ENCODE results near the gene GLO1.
A peak's percentile ranks its signal among the peaks of the same experiment; 100 is the strongest.

Gene GLO1

GRCh38 chr6:38695933-38696332 is 7.0 kb downstream of the GLO1 start:
- Histone ChIP-seq H3K4me3 (no peak overlapping the region), H3K27ac (no peak overlapping the region), H3K9me3 (replicated peaks in 1 of 11) (peaks cover 24 to 55% (median 44%) of the 10 kb centered on the region in 11 experiments), H3K36me3 (peaks cover 23 to 77% (median 45%) of the 10 kb centered on the region in 11 experiments), H3K4me2 (no peak overlapping the region), H3K4me1 (peaks cover 0 to 21% (median 0%) of the 10 kb centered on the region in 10 experiments; a peak in 4 of 20 replicates), H3K9ac (no peak overlapping the region), H4K20me1 (peaks cover 0 to 39% (median 9%) of the 10 kb centered on the region in 11 experiments; a peak in 11 of 22 replicates), H3K27me3 (no peaks in the 10 kb centered on the region)
- TF ChIP-seq Cebpa-rat (IDR thresholded peaks at IDR 0.05), result no peak

DNA sequence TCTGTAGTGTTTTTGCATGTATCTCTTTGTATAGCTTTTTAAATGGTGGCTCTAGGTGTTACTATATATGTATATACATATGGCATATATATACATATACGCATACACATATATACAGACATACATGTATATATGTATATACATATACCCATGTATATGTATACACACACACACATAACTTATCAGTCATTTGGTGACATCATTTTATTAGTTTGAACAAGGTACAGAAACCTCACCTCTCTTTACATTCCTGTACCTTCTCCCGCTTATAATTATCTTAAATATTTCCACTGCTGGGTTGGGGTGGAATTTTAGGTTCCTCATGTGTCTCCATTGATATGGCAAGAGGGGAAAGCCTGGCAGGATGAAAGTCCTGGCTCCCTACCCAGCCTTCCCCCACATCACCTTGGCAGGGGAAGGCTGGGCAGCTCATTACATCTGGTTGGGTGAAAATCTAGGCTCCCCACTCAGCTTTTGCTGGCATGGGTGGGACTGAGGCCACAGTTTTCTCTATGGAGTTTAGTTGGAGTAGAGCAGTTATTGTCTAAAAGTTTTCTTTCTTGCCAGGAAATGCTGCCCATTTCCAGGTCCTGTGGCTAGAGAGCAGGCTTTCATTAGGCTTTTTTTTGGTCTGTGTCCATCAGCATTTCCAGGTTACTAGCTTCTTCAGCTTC is 7.6 kb downstream of the GLO1 start:
- Histone ChIP-seq H3K36me3 (peaks cover 18 to 71% (median 40%) of the 10 kb centered on the region in 11 experiments; a peak in 21 of 22 replicates), H4K20me1 (peaks cover 0 to 39% (median 9%) of the 10 kb centered on the region in 11 experiments; a peak in 11 of 22 replicates), H3K9me3 (replicated peaks in 1 of 11) (peaks cover 18 to 49% (median 38%) of the 10 kb centered on the region in 11 experiments)

DNA sequence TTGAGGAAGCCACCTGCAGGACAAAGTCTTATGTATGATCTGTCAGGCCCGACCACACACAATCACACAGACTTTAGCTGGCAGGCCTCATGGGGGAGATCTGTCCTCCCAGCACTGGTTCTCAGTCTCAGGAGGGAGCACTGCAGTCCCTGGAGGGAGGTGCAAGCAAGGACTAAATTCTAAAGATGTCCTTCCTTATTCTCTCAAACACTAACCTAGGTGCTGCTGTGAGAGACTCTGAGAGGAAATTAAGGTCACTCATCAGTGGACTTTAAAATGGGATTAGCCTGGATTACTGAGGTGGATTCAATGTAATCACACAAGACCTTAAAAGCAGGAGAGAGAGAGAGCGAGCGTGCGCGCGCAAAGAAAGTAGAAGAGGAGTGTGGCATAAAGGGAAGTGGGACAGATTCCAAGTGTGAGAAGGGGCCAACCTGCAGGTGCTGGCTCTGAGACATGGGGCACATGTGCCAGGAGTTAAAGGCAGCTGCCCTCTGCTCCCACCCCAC is 14.3 kb downstream of the GLO1 start:
- H3K4me1 ChIP-seq, result peaks cover 9 to 34% (median 21%) of the 10 kb centered on the region in 10 experiments
- H3K9ac ChIP-seq, result peak overlapping the region in 3 of 11 experiments; percentile 1 to 21 (median 11); a peak in 2 of 22 replicates
- peak overlapping the region; percentile 27 to 79 (median 64) for H3K4me2 ChIP-seq
- H3K4me3 ChIP-seq, result peak overlapping the region in 1 of 10 experiments; percentile 17; a peak in 1 of 20 replicates
- H3K27ac ChIP-seq, result peak overlapping the region in 1 of 11 experiments; percentile 5; a peak in 2 of 22 replicates
- H3K27me3 ChIP-seq, result no peaks in the 10 kb centered on the region
- TF ChIP-seq Cebpa-rat (IDR thresholded peaks at IDR 0.05), result no peak
- peaks cover 17 to 51% (median 30%) of the 10 kb centered on the region in 11 experiments for H3K36me3 ChIP-seq
- H3K9me3 ChIP-seq (replicated peaks in 1 of 11), result no peaks in the 10 kb centered on the region
- peaks cover 25 to 67% (median 45%) of the 10 kb centered on the region in 11 experiments; a peak in 19 of 22 replicates for H4K20me1 ChIP-seq

More for the DNA sequence above, 7.6 kb downstream of the GLO1 start:
- Histone ChIP-seq H3K27me3 (no peaks in the 10 kb centered on the region), H3K27ac (no peak overlapping the region), H3K4me1 (peaks cover 0 to 25% (median 0%) of the 10 kb centered on the region in 10 experiments; a peak in 4 of 20 replicates), H3K4me3 (no peak overlapping the region), H3K4me2 (no peak overlapping the region), H3K9ac (no peak overlapping the region)
- TF ChIP-seq Cebpa-rat (IDR thresholded peaks at IDR 0.05), result no peak

- Histone ChIP-seq H3K27me3 (no peaks in the 10 kb centered on the region), H3K4me3 (no peak overlapping the region), H4K20me1 (peaks cover 25 to 63% (median 45%) of the 10 kb centered on the region in 11 experiments; a peak in 19 of 22 replicates), H3K9me3 (replicated peaks in 1 of 11) (no peaks in the 10 kb centered on the region), H3K27ac (no peak overlapping the region), H3K4me2 (no peak overlapping the region), H3K36me3 (peaks cover 28 to 62% (median 40%) of the 10 kb centered on the region in 11 experiments), H3K4me1 (peaks cover 9 to 34% (median 20%) of the 10 kb centered on the region in 10 experiments), H3K9ac (no peak overlapping the region)
- TF ChIP-seq Cebpa-rat (IDR thresholded peaks at IDR 0.05), result no peak
Observed at GRCh38 chr6:38687549-38687948, 15.4 kb downstream of the GLO1 start.

DNA sequence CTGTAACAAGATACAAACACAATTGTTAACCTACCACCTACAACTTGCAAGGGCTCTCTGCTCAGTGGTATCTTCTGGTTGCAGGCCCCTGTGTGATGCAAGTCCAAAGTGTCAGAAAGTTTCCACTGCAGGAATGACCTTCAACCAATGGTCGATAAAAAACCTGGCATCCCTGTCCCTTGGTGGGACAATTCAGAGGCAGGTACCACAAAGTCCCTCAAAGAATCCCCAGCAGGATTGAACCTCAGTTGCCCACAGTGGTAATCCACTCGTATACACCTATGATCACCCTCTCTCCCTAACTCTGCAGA is 15.9 kb downstream of the GLO1 start:
- Histone ChIP-seq H3K27ac (no peak overlapping the region), H4K20me1 (peaks cover 25 to 61% (median 45%) of the 10 kb centered on the region in 11 experiments; a peak in 19 of 22 replicates), H3K4me2 (no peak overlapping the region), H3K4me3 (no peak overlapping the region), H3K36me3 (peaks cover 29 to 68% (median 45%) of the 10 kb centered on the region in 11 experiments), H3K27me3 (no peaks in the 10 kb centered on the region), H3K9me3 (replicated peaks in 1 of 11) (no peaks in the 10 kb centered on the region), H3K4me1 (peaks cover 10 to 34% (median 21%) of the 10 kb centered on the region in 10 experiments), H3K9ac (no peak overlapping the region)
- TF ChIP-seq Cebpa-rat (IDR thresholded peaks at IDR 0.05), result no peak

DNA sequence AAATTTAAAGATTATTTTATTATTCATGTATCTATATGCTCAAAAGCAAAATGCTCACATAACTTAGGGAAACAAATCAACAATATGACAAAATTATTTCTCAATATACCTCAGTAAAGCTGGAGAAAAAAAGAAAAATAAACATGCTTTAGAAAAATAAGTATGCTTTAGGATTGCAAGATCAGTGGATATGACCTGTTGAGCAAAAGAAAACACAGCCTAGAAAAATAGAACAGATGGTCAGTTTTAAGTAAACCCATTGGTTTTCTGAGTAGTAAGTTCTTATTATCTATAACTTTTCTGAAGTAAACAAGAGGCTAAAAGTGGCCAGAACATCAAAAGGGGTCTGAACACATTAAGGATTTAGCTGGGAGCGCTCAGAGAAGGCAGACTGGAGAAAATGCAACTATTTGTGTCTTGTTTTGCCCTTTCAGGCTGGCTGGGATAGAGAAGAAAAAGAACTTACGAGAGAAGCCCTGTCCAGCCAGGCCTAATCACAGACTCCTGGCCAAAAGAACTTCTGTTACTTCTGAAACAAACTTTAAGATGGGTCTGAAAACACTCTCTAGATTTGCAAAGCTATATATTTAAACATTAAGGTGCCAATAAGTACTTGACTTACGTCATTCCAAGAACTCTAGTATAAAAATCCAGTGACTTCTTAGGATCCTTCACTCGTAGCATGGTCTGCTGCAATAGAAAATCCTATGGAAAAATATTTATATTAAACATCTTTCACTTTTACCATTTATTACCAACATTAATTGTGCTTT is 16.5 kb downstream of the GLO1 start:
- Histone ChIP-seq H3K4me3 (no peak overlapping the region), H3K27ac (no peak overlapping the region), H3K4me2 (no peak overlapping the region), H3K36me3 (peaks cover 34 to 71% (median 49%) of the 10 kb centered on the region in 11 experiments), H3K9me3 (replicated peaks in 1 of 11) (no peaks in the 10 kb centered on the region), H4K20me1 (peaks cover 25 to 59% (median 45%) of the 10 kb centered on the region in 11 experiments; a peak in 19 of 22 replicates), H3K27me3 (no peaks in the 10 kb centered on the region), H3K4me1 (peaks cover 14 to 34% (median 22%) of the 10 kb centered on the region in 10 experiments), H3K9ac (no peak overlapping the region)
- no peak for TF ChIP-seq Cebpa-rat (IDR thresholded peaks at IDR 0.05)

DNA sequence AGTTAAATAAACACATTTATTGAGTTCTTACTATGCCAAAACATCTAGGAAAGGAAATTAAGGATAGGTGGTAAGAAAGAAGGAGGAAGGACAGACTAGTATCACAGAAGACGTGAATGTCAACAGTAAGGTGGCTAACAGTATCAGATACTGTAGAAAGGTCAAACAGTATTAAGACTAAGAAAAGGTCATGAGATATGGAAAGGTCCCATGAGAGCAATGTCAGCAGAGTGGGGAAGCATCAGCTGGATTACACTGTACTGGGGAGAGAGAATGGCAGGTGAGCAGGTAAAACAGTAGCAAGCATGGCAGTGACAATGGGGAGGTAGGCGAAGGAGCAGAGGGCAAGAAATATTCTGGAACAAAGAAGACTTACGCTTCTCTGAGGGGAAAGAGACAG is 18.0 kb downstream of the GLO1 start:
- Histone ChIP-seq H4K20me1 (peaks cover 23 to 49% (median 41%) of the 10 kb centered on the region in 11 experiments; a peak in 19 of 22 replicates), H3K4me1 (peaks cover 14 to 24% (median 19%) of the 10 kb centered on the region in 10 experiments), H3K4me3 (no peak overlapping the region), H3K27ac (no peak overlapping the region), H3K9me3 (replicated peaks in 1 of 11) (no peaks in the 10 kb centered on the region), H3K36me3 (peaks cover 39 to 81% (median 64%) of the 10 kb centered on the region in 11 experiments), H3K9ac (no peak overlapping the region), H3K4me2 (no peak overlapping the region), H3K27me3 (no peaks in the 10 kb centered on the region)
- no peak for TF ChIP-seq Cebpa-rat (IDR thresholded peaks at IDR 0.05)

- Histone ChIP-seq H3K27me3 (no peaks in the 10 kb centered on the region), H3K4me3 (no peak overlapping the region), H3K27ac (no peak overlapping the region), H3K9ac (no peak overlapping the region), H4K20me1 (peaks cover 17 to 43% (median 35%) of the 10 kb centered on the region in 11 experiments; a peak in 19 of 22 replicates), H3K4me1 (peaks cover 8 to 23% (median 13%) of the 10 kb centered on the region in 10 experiments), H3K4me2 (no peak overlapping the region), H3K9me3 (replicated peaks in 1 of 11) (no peaks in the 10 kb centered on the region), H3K36me3 (peaks cover 41 to 88% (median 71%) of the 10 kb centered on the region in 11 experiments)
- no peak for TF ChIP-seq Cebpa-rat (IDR thresholded peaks at IDR 0.05)
Observed at GRCh38 chr6:38684237-38684636, 18.7 kb downstream of the GLO1 start.

- H3K36me3 ChIP-seq, result peaks cover 53 to 100% (median 88%) of the 10 kb centered on the region in 11 experiments
- H4K20me1 ChIP-seq, result peaks cover under 1 to 19% (median 11%) of the 10 kb centered on the region in 11 experiments; a peak in 15 of 22 replicates
- H3K9ac ChIP-seq, result no peak overlapping the region
- TF ChIP-seq Cebpa-rat (IDR thresholded peaks at IDR 0.05), result no peak
- no peaks in the 10 kb centered on the region for H3K27me3 ChIP-seq
- peaks cover 0 to 26% (median 4%) of the 10 kb centered on the region in 10 experiments; a peak in 9 of 20 replicates for H3K4me1 ChIP-seq
- no peak overlapping the region for H3K27ac ChIP-seq
- H3K9me3 ChIP-seq (replicated peaks in 1 of 11), result no peaks in the 10 kb centered on the region
- peak overlapping the region in 1 of 11 experiments; percentile 29; a peak in 1 of 22 replicates for H3K4me2 ChIP-seq
- no peak overlapping the region for H3K4me3 ChIP-seq
Observed at GRCh38 chr6:38681850-38682249, 21.1 kb downstream of the GLO1 start.
